HEK293 (cell line): ENCODE data around the gene ING4.

ENCODE experiments used
- CTCF ChIA-PET: fragments of 350-600 bp; formaldehyde crosslinking; extraction: SDS; loops from one replicate; lab custom pipeline; 2021; ENCODE audit warnings: antibody characterized with exemption; lab: Yijun Ruan, JAX
- POLR2A ChIA-PET: fragments of 300-600 bp; formaldehyde crosslinking; extraction: SDS; loops from one replicate; lab custom pipeline; 2020; ENCODE audit warnings: antibody characterized with exemption, inconsistent platforms; lab: Yijun Ruan, JAX
- H3K27ac ChIP-seq: fragments of 200-500 bp; sonication (Bioruptor generic); 2 replicates; pipeline ENCODE4 v1.5.1; 2014; ENCODE audit warnings: low read depth, low read length, control low read depth, inconsistent platforms; ENCODE audit errors: extremely low read depth
- H3K36me3 ChIP-seq, 2 experiments: fragments of 200-500 bp in 1 of 2; sonication (Bioruptor generic) in 1 of 2; 1 replicate in 1 of 2; 2 replicates in 1 of 2; pipeline ENCODE4 v1.5.1; 2014 to 2017; ENCODE audit warnings: inconsistent platforms in 2 of 2, low read length in 2 of 2; ENCODE audit not compliant: control insufficient read depth in 2 of 2, insufficient read depth in 1 of 2
- H3K4me1 ChIP-seq: fragments of 200-500 bp; sonication (Bioruptor generic); 2 replicates; pipeline ENCODE4 v1.5.1; 2014; ENCODE audit warnings: mild to moderate bottlenecking, low read length, inconsistent platforms; ENCODE audit not compliant: control insufficient read depth, insufficient read depth
- H3K4me3 ChIP-seq: 2 replicates; pipeline ENCODE4 v1.5.1; 2011; ENCODE audit warnings: low read depth, mild to moderate bottlenecking, control low read depth, low read length, moderate library complexity
- H3K9me3 ChIP-seq: fragments of 200-500 bp; sonication (Bioruptor generic); 2 replicates; pipeline ENCODE4 v1.5.1; 2014; ENCODE audit warnings: low read depth, low read length, inconsistent platforms; ENCODE audit not compliant: control insufficient read depth, insufficient read depth
- BCL11A ChIP-seq: fragments of 450-650 bp; formaldehyde crosslinking; IDR thresholded peaks from 2 replicates; pipeline ENCODE4 v1.5.1; 2016; ENCODE audit warnings: low read depth, missing biosample characterization, missing genetic modification characterization
- GLIS2 ChIP-seq: fragments of 450-650 bp; formaldehyde crosslinking; IDR thresholded peaks from 2 replicates; pipeline ENCODE4 v1.5.1; 2016; ENCODE audit warnings: missing biosample characterization, missing genetic modification characterization
- PRDM1 ChIP-seq: fragments of 450-650 bp; formaldehyde crosslinking; IDR thresholded peaks from 2 replicates; pipeline ENCODE4; 2016; ENCODE audit warnings: missing biosample characterization, missing genetic modification characterization
- SCRT1 ChIP-seq: fragments of 450-650 bp; formaldehyde crosslinking; IDR thresholded peaks from 2 replicates; pipeline ENCODE4 v1.5.1; 2016; ENCODE audit warnings: missing biosample characterization, missing genetic modification characterization, borderline replicate concordance
- SP2 ChIP-seq: fragments of 450-650 bp; formaldehyde crosslinking; IDR thresholded peaks from 2 replicates; pipeline ENCODE4 v1.5.1; 2016; ENCODE audit warnings: missing biosample characterization, missing genetic modification characterization
- WT1 ChIP-seq: fragments of 450-650 bp; formaldehyde crosslinking; IDR thresholded peaks from 2 replicates; pipeline ENCODE4 v1.5.1; 2016; ENCODE audit warnings: missing biosample characterization, missing genetic modification characterization
- ZBTB48 ChIP-seq: fragments of 450-650 bp; formaldehyde crosslinking; IDR thresholded peaks from 2 replicates; pipeline ENCODE4 v1.5.1; 2016; ENCODE audit warnings: missing biosample characterization, missing genetic modification characterization
- ZBTB8A ChIP-seq: fragments of 450-650 bp; formaldehyde crosslinking; IDR thresholded peaks from 2 replicates; pipeline ENCODE4 v1.5.1; 2016; ENCODE audit warnings: missing biosample characterization, missing genetic modification characterization
- ZFP37 ChIP-seq: fragments of 450-650 bp; formaldehyde crosslinking; IDR thresholded peaks from 2 replicates; pipeline ENCODE4 v1.5.1; 2016; ENCODE audit warnings: missing biosample characterization, missing genetic modification characterization
- ZNF132 ChIP-seq: fragments of 450-650 bp; formaldehyde crosslinking; IDR thresholded peaks from 2 replicates; pipeline ENCODE4 v1.5.1; 2017; ENCODE audit warnings: missing biosample characterization, missing genetic modification characterization, borderline replicate concordance
- ZNF221 ChIP-seq: fragments of 450-650 bp; formaldehyde crosslinking; IDR thresholded peaks from 2 replicates; pipeline ENCODE4 v1.5.1; 2017; ENCODE audit warnings: missing biosample characterization, missing genetic modification characterization, borderline replicate concordance
- ZNF23 ChIP-seq: fragments of 450-650 bp; formaldehyde crosslinking; IDR thresholded peaks from 2 replicates; pipeline ENCODE4 v1.5.1; 2016; ENCODE audit warnings: missing biosample characterization, missing genetic modification characterization, borderline replicate concordance
- ZNF274 ChIP-seq, 2 experiments: fragments of 200-500 bp in 1 of 2; fragments of 450-650 bp in 1 of 2; sonication (Bioruptor generic) in 1 of 2; formaldehyde crosslinking in 1 of 2; IDR thresholded peaks; 2 replicates each; pipeline versions ENCODE4 v1.5.1 to v1.6.1; 2014 to 2016; ENCODE audit warnings: borderline replicate concordance in 1 of 2, inconsistent platforms in 1 of 2, low read length in 1 of 2, missing biosample characterization in 1 of 2, missing genetic modification characterization in 1 of 2
- ZNF341 ChIP-seq: fragments of 450-650 bp; formaldehyde crosslinking; IDR thresholded peaks from 2 replicates; pipeline ENCODE4; 2016; ENCODE audit warnings: low read depth, missing biosample characterization, missing genetic modification characterization
- ZNF394 ChIP-seq: fragments of 450-650 bp; formaldehyde crosslinking; IDR thresholded peaks from 2 replicates; pipeline ENCODE4 v1.5.1; 2016; ENCODE audit warnings: missing biosample characterization, missing genetic modification characterization, mild to moderate bottlenecking, moderate library complexity, borderline replicate concordance
- ZNF416 ChIP-seq: fragments of 450-650 bp; formaldehyde crosslinking; IDR thresholded peaks from 2 replicates; pipeline ENCODE4 v1.5.1; 2016; ENCODE audit warnings: missing biosample characterization, missing genetic modification characterization
- ZNF433 ChIP-seq: fragments of 450-650 bp; formaldehyde crosslinking; IDR thresholded peaks from 2 replicates; pipeline ENCODE4 v1.5.1; 2016; ENCODE audit warnings: missing biosample characterization, missing genetic modification characterization, low read depth
- ZNF514 ChIP-seq: fragments of 450-650 bp; formaldehyde crosslinking; IDR thresholded peaks from 2 replicates; pipeline ENCODE4 v1.5.1; 2016; ENCODE audit warnings: missing biosample characterization, missing genetic modification characterization
- ZNF571 ChIP-seq: fragments of 450-650 bp; formaldehyde crosslinking; IDR thresholded peaks from 2 replicates; pipeline ENCODE4 v1.5.0; 2017; ENCODE audit warnings: missing biosample characterization, missing genetic modification characterization
- ZSCAN30 ChIP-seq: fragments of 450-650 bp; IDR thresholded peaks from 2 replicates; pipeline ENCODE4 v1.5.1; 2018; ENCODE audit warnings: missing biosample characterization, mild to moderate bottlenecking, missing genetic modification characterization, moderate library complexity
- TF ChIP-seq, protein P1 (sequence below): fragments of 450-650 bp; formaldehyde crosslinking; IDR thresholded peaks from 2 replicates; pipeline ENCODE4 v1.5.1; 2017; ENCODE audit warnings: missing biosample characterization, mild to moderate bottlenecking, missing genetic modification characterization, moderate library complexity
- TF ChIP-seq, protein P2 (sequence below): fragments of 450-650 bp; formaldehyde crosslinking; IDR thresholded peaks from 2 replicates; pipeline ENCODE4; 2016; ENCODE audit warnings: missing biosample characterization, missing genetic modification characterization
- TF ChIP-seq, protein P3 (sequence below): fragments of 450-650 bp; formaldehyde crosslinking; IDR thresholded peaks from 2 replicates; pipeline ENCODE4 v1.5.1; 2016; ENCODE audit warnings: missing biosample characterization, missing genetic modification characterization
- TF ChIP-seq, protein P4 (sequence below): fragments of 450-650 bp; formaldehyde crosslinking; IDR thresholded peaks from 2 replicates; pipeline ENCODE4 v1.5.1; 2016; ENCODE audit warnings: missing biosample characterization, missing genetic modification characterization

Gene ING4

DNA sequence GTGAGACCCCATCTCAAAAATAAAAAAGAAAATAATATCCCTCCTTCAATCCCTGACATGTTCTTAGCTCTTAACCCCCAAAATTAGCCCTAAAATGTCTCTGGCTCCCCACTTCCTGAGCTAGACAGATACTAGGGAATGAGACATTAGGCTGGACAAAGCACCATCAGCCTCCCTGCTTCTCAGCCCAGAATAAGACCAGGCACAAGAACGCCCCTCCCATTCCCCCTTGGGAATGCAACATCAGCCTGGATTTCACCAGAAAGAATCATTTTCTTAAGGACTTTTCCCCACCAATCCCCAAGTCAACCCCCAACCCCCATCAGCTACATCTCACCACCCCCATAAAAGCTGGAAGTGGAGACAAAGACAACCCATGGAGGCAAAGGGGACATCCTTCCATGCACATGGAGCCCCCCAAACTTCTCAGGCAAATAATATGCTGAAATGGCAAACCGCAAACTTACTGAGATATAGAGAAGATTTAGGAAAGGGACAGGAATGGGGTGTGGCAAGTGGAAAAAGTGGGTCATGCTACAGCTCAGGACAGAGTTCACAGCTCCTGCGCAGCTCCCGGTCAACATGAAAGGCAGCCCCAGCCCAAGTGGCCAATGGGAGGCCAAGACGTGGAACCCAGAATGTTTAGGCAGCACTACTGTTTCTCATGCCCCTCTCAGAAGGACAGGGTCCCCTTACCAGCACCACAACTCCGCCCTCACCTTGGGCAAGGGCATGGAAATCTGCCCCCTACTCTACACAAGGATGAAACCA lies 58.5 kb downstream of the ING4 start:
- Histone ChIP-seq H3K9me3 (no peaks in the 10 kb centered on the region), H3K36me3 (peaks cover 34 to 65% of the 10 kb centered on the region in 2 experiments), H3K27ac (no peak overlapping the region), H3K4me3 (0 out of 2 replicates have a peak overlapping the region, but pooled peaks have one; percentile 4), H3K4me1 (peaks cover 20% of the 10 kb centered on the region)
- TF ChIP-seq ZNF571 (tag by site-specific recombination) (no peak), ZNF514 (no peak), SCRT1 (tag by site-specific recombination) (no peak), ZSCAN30 (tag by site-specific recombination) (no peak), ZFP37 (tag by site-specific recombination) (no peak), ZNF416 (tag by site-specific recombination) (no peak), ZBTB48 (tag by site-specific recombination) (no peak), ZNF23 (tag by site-specific recombination) (no peak), ZNF221 (tag by site-specific recombination) (no peak), ZNF433 (tag by site-specific recombination) (no peak), SP2 (tag by site-specific recombination) (no peak), WT1 (tag by site-specific recombination) (no peak), PRDM1 (tag by site-specific recombination) (no peak), ZBTB8A (tag by site-specific recombination) (no peak), ZNF132 (tag by site-specific recombination) (no peak)
- TF ChIP-seq, protein P1, sequence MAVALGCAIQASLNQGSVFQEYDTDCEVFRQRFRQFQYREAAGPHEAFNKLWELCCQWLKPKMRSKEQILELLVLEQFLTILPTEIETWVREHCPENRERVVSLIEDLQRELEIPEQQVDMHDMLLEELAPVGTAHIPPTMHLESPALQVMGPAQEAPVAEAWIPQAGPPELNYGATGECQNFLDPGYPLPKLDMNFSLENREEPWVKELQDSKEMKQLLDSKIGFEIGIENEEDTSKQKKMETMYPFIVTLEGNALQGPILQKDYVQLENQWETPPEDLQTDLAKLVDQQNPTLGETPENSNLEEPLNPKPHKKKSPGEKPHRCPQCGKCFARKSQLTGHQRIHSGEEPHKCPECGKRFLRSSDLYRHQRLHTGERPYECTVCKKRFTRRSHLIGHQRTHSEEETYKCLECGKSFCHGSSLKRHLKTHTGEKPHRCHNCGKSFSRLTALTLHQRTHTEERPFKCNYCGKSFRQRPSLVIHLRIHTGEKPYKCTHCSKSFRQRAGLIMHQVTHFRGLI: no peak
- TF ChIP-seq, protein P2, sequence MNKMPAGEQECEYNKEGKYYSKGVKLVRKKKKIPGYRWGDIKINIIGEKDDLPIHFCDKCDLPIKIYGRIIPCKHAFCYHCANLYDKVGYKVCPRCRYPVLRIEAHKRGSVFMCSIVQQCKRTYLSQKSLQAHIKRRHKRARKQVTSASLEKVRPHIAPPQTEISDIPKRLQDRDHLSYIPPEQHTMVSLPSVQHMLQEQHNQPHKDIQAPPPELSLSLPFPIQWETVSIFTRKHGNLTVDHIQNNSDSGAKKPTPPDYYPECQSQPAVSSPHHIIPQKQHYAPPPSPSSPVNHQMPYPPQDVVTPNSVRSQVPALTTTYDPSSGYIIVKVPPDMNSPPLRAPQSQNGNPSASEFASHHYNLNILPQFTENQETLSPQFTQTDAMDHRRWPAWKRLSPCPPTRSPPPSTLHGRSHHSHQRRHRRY (tag by site-specific recombination): no peak
- TF ChIP-seq, protein P3, sequence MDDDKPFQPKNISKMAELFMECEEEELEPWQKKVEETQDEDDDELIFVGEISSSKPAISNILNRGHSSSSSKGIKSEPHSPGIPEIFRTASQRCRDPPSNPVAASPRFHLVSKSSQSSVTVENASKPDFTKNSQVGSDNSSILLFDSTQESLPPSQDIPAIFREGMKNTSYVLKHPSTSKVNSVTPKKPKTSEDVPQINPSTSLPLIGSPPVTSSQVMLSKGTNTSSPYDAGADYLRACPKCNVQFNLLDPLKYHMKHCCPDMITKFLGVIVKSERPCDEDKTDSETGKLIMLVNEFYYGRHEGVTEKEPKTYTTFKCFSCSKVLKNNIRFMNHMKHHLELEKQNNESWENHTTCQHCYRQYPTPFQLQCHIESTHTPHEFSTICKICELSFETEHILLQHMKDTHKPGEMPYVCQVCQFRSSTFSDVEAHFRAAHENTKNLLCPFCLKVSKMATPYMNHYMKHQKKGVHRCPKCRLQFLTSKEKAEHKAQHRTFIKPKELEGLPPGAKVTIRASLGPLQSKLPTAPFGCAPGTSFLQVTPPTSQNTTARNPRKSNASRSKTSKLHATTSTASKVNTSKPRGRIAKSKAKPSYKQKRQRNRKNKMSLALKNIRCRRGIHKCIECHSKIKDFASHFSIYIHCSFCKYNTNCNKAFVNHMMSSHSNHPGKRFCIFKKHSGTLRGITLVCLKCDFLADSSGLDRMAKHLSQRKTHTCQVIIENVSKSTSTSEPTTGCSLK (tag by site-specific recombination): no peak
- ChIA-PET CTCF (interaction anchor here (0.6 to 1.8 kb wide), 6 partner anchors 24 to 149 kb away, joined by 3 to 7 read pairs (median 4); partner anchors contain the start of gene MLF2), POLR2A (interaction anchor here (0.5 to 2.0 kb wide), 4 partner anchors 9 to 36 kb away, joined by 3 to 12 read pairs (median 4); partner anchors contain the start of gene NOP2)

DNA sequence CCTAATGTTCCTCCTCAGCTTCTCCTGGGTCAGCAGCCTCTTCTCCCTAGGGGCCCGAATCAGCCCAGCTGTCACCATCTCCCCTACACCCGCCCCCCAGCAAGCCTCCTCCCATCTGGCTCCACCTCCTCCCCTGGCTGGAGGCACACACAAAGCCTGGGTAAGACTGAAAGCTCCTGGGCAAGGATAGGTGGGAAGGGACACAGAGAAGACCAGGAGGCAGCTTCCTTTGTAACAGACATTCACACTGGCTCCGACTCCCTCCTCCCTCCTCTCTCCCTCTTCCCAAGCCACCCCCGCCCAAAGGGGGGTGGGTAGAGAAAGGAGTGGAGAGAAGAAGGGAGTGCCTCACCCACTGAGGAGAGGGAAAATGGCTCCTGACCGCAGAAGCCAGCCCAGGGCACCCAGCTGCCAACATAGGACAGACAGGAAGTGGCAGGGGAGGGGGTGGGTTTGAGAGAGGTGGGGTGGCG lies 59.8 kb downstream of the ING4 start:
- H3K4me3 ChIP-seq: no peak overlapping the region
- peak; percentile 24; the same call in 1 of the 2 replicates for TF ChIP-seq GLIS2 (tag by site-specific recombination)
- TF ChIP-seq ZBTB48 (tag by site-specific recombination): no peak
- TF ChIP-seq ZNF274 (IDR thresholded peaks at IDR 0.05; ENCODE audit: low read length): no peak
- no peak for TF ChIP-seq ZNF274 (tag by site-specific recombination; IDR thresholded peaks at IDR 0.05; ENCODE audit: borderline replicate concordance)
- no peak for TF ChIP-seq BCL11A
- TF ChIP-seq ZNF394: 0 out of 2 replicates have a peak, but pooled peaks have one; percentile 31
- peak; percentile 55 for TF ChIP-seq ZNF341 (tag by site-specific recombination)
- TF ChIP-seq, protein P4, sequence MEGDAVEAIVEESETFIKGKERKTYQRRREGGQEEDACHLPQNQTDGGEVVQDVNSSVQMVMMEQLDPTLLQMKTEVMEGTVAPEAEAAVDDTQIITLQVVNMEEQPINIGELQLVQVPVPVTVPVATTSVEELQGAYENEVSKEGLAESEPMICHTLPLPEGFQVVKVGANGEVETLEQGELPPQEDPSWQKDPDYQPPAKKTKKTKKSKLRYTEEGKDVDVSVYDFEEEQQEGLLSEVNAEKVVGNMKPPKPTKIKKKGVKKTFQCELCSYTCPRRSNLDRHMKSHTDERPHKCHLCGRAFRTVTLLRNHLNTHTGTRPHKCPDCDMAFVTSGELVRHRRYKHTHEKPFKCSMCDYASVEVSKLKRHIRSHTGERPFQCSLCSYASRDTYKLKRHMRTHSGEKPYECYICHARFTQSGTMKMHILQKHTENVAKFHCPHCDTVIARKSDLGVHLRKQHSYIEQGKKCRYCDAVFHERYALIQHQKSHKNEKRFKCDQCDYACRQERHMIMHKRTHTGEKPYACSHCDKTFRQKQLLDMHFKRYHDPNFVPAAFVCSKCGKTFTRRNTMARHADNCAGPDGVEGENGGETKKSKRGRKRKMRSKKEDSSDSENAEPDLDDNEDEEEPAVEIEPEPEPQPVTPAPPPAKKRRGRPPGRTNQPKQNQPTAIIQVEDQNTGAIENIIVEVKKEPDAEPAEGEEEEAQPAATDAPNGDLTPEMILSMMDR (tag by site-specific recombination): no peak

More for the DNA sequence above, 59.8 kb downstream of the ING4 start:
- CTCF ChIA-PET: interaction anchor here (0.6 to 2.0 kb wide), 7 partner anchors 19 to 81 kb away, joined by 3 to 9 read pairs (median 7); no protein-coding TSS in a partner anchor
- H3K9me3 ChIP-seq: no peaks in the 10 kb centered on the region
- peaks cover 45 to 79% of the 10 kb centered on the region in 2 experiments for H3K36me3 ChIP-seq
- no peak overlapping the region for H3K27ac ChIP-seq
- peaks cover 19% of the 10 kb centered on the region for H3K4me1 ChIP-seq
- POLR2A ChIA-PET: interaction anchor here (0.6 to 1.3 kb wide), 3 partner anchors 14 to 559 kb away, joined by 3 to 7 read pairs (median 4); no protein-coding TSS in a partner anchor
